Measurements from ENCODE around the gene NETO2.
A peak's percentile ranks its signal among the peaks of the same experiment; 100 is the strongest.
"Not testable (repeated sequence)": the region's sequence is repeated elsewhere in the genome, so short reads cannot be mapped to it uniquely, and the experiment has no call there.

NETO2 gene

GRCh38 chr16:47143677-47144558, at the start of gene NETO2:
Gene NETO2 (minus strand): TSS chr16:47143945. CDS start chr16:47143612, 333 bp downstream.
- peak; percentile 81 for DNase-seq

GRCh38 chr16:47182318-47182717, 38.6 kb upstream of the NETO2 start:
- DNase-seq, result no peak

GRCh38 chr16:47181066-47181465, 37.3 kb upstream of the NETO2 start:
- not testable (repeated sequence) for DNase-seq

GRCh38 chr16:47180073-47180472, 36.3 kb upstream of the NETO2 start:
- DNase-seq, result no peak

- DNase-seq, result no peak
Observed at GRCh38 chr16:47175152-47175551, 31.4 kb upstream of the NETO2 start.

- DNase-seq, result no peak
Observed at GRCh38 chr16:47162670-47163420, 19.1 kb upstream of the NETO2 start.

GRCh38 chr16:47161464-47161863, 17.7 kb upstream of the NETO2 start:
- DNase-seq, result no peak

- DNase-seq, result no peak
Observed at GRCh38 chr16:47160422-47160821, 16.7 kb upstream of the NETO2 start.

- no peak for DNase-seq
Observed at GRCh38 chr16:47158992-47159391, 15.2 kb upstream of the NETO2 start.

- DNase-seq, result no peak
Observed at GRCh38 chr16:47156680-47157215, 13.0 kb upstream of the NETO2 start.

- DNase-seq, result not testable (repeated sequence)
Observed at GRCh38 chr16:47152501-47152900, 8.8 kb upstream of the NETO2 start.

- no peak for DNase-seq
Observed at GRCh38 chr16:47150067-47150466, 6.3 kb upstream of the NETO2 start.

- DNase-seq, result no peak
Observed at GRCh38 chr16:47144559-47144877, 773 bp upstream of the NETO2 start.

GRCh38 chr16:47142821-47143676, 696 bp downstream of the NETO2 start:
- DNase-seq, result peak; percentile 84

GRCh38 chr16:47142486-47142820, 1.3 kb downstream of the NETO2 start:
- peak; percentile 44 for DNase-seq

- DNase-seq, result peak; percentile 94
Observed at GRCh38 chr16:47141773-47142485, 1.8 kb downstream of the NETO2 start.

GRCh38 chr16:47140686-47141085, 3.1 kb downstream of the NETO2 start:
- no peak for DNase-seq

GRCh38 chr16:47139561-47140185, 4.1 kb downstream of the NETO2 start:
- DNase-seq, result no peak

- not testable (repeated sequence) for DNase-seq
Observed at GRCh38 chr16:47137925-47138324, 5.8 kb downstream of the NETO2 start.

GRCh38 chr16:47136099-47136842, 7.5 kb downstream of the NETO2 start:
- DNase-seq, result peak; percentile 73

- DNase-seq, result no peak
Observed at GRCh38 chr16:47134550-47134949, 9.2 kb downstream of the NETO2 start.

All from activated CD4-positive, alpha-beta T cell treated with anti-CD3 and anti-CD28 coated beads, Interleukin-10, Interleukin-2, amounts not matched to agents 100 ng/mL and 50 ng/mL, durations not matched to agents 16 hours and 8 hours (primary cell).